Measurements from ENCODE around the gene DIAPH2. TPM values are rescaled to one million over a fixed set of nuclear protein-coding genes. Genes with fewer than 3 reads are reported as not detected.

Gene DIAPH2
- total RNA-seq, 1 experiment from 2014 or later = 15.9 TPM

DNA sequence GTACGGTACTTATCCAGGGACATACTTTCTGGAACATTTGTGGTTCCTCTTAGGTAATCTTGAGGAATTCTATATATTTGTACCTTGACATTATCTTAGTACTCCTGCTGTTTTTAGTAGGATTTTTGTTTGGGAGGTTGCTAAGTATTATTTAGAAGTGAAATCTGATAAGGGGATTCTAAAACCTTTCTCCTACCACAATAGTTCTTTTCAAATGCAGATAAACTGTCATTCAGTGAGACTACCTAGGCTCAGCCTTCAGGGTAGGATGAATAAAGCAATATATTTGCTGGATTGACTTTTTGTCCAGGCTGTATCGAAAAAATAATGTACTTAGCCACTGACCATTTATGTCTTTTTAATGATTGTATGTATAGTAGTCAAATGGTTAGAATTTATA is 25.4 kb downstream of the DIAPH2 start:
- H3K27ac Mint-ChIP-seq = no peak overlapping the region
- ATAC-seq = peak; percentile 48
- POLR2A ChIA-PET = no interaction called here
- peaks cover 7% of the 10 kb centered on the region; the same call in 1 of the 2 replicates for H3K9me3 Mint-ChIP-seq
- no peaks in the 10 kb centered on the region for H3K27me3 Mint-ChIP-seq (ENCODE audit: low read depth)
- CTCF ChIA-PET = interaction anchor here (0.5 kb wide), 1 partner anchor 60 kb away, joined by 3 read pairs; no protein-coding TSS in a partner anchor
- H3K4me3 Mint-ChIP-seq = no peak overlapping the region
- no peak for DNase-seq (ENCODE audit: low spot score)
- TF ChIP-seq, protein P1, sequence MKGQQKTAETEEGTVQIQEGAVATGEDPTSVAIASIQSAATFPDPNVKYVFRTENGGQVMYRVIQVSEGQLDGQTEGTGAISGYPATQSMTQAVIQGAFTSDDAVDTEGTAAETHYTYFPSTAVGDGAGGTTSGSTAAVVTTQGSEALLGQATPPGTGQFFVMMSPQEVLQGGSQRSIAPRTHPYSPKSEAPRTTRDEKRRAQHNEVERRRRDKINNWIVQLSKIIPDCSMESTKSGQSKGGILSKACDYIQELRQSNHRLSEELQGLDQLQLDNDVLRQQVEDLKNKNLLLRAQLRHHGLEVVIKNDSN (CRISPR knock-in tag; IDR thresholded peaks at IDR 0.05) = no peak
- TF ChIP-seq ARID4B (CRISPR knock-in tag; IDR thresholded peaks at IDR 0.05; ENCODE audit: borderline replicate concordance) = no peak
- no peak for TF ChIP-seq TCF7 (CRISPR knock-in tag; IDR thresholded peaks at IDR 0.05; ENCODE audit: low read depth)
- TF ChIP-seq ZNF532 (CRISPR knock-in tag; IDR thresholded peaks at IDR 0.05; ENCODE audit: borderline replicate concordance) = no peak
- TF ChIP-seq, protein P2, sequence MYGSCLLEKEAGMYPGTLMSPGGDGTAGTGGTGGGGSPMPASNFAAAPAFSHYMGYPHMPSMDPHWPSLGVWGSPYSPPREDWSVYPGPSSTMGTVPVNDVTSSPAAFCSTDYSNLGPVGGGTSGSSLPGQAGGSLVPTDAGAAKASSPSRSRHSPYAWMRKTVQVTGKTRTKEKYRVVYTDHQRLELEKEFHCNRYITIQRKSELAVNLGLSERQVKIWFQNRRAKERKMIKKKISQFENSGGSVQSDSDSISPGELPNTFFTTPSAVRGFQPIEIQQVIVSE (CRISPR knock-in tag; IDR thresholded peaks at IDR 0.05; ENCODE audit: borderline replicate concordance) = no peak
- no peak for TF ChIP-seq HMGA2 (CRISPR knock-in tag; IDR thresholded peaks at IDR 0.05)
- no peak for TF ChIP-seq FOXK1 (CRISPR knock-in tag; IDR thresholded peaks at IDR 0.05)
- no peak for TF ChIP-seq OVOL2 (CRISPR knock-in tag; IDR thresholded peaks at IDR 0.05; ENCODE audit: borderline replicate concordance)
- TF ChIP-seq, protein P3, sequence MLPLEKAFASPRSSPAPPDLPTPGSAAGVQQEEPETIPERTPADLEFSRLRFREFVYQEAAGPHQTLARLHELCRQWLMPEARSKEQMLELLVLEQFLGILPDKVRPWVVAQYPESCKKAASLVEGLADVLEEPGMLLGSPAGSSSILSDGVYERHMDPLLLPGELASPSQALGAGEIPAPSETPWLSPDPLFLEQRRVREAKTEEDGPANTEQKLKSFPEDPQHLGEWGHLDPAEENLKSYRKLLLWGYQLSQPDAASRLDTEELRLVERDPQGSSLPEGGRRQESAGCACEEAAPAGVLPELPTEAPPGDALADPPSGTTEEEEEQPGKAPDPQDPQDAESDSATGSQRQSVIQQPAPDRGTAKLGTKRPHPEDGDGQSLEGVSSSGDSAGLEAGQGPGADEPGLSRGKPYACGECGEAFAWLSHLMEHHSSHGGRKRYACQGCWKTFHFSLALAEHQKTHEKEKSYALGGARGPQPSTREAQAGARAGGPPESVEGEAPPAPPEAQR (CRISPR knock-in tag; IDR thresholded peaks at IDR 0.05) = no peak
- TF ChIP-seq NR1H2 (CRISPR knock-in tag; IDR thresholded peaks at IDR 0.05) = no peak
- no peak for TF ChIP-seq NFATC4 (CRISPR knock-in tag; IDR thresholded peaks at IDR 0.05)
- no peaks in the 10 kb centered on the region; the same call in 1 of the 2 replicates for H3K36me3 Mint-ChIP-seq
- H3K4me1 Mint-ChIP-seq = peaks cover 42% of the 10 kb centered on the region

GRCh38 chrX:96713303-96713702 is 28.7 kb downstream of the DIAPH2 start:
- DNase-seq (ENCODE audit: low spot score) (no peak), ATAC-seq (no peak)
- POLR2A ChIA-PET = no interaction called here
- CTCF ChIA-PET = no interaction called here
- Mint-ChIP-seq H3K27ac (no peak overlapping the region; the same call in 1 of the 2 replicates), H3K4me1 (peaks cover 35% of the 10 kb centered on the region), H3K27me3 (ENCODE audit: low read depth) (no peaks in the 10 kb centered on the region), H3K9me3 (peaks cover 10% of the 10 kb centered on the region), H3K4me3 (no peak overlapping the region), H3K36me3 (peaks cover 3% of the 10 kb centered on the region)
- TF ChIP-seq GTF2I (CRISPR knock-in tag; conservative IDR thresholded peaks at IDR 0.05) (no peak), RORB (CRISPR knock-in tag; IDR thresholded peaks at IDR 0.05) (no peak), SP1 (CRISPR knock-in tag; conservative IDR thresholded peaks at IDR 0.05) (no peak), CBFB (CRISPR knock-in tag; IDR thresholded peaks at IDR 0.05; ENCODE audit: low read depth) (no peak), EMX1 (CRISPR knock-in tag; IDR thresholded peaks at IDR 0.05) (no peak)
- TF ChIP-seq, protein P3 (CRISPR knock-in tag; IDR thresholded peaks at IDR 0.05) = no peak
- TF ChIP-seq, protein P2 (CRISPR knock-in tag; IDR thresholded peaks at IDR 0.05; ENCODE audit: borderline replicate concordance) = no peak
- TF ChIP-seq, protein P1 (CRISPR knock-in tag; IDR thresholded peaks at IDR 0.05) = no peak
